Adrenal gland (tissue), 5 donors: ENCODE measurements around the gene C1orf105.

Experiments
- POLR2A ChIP-seq, 2 donors: fragments of 450-650 bp; IDR thresholded peaks; one replicate each; pipeline ENCODE4 v1.6.1; 2017; ENCODE audit warnings: antibody characterized with exemption in 2 of 2, mild to moderate bottlenecking in 2 of 2, moderate library complexity in 1 of 2
- TF ChIP-seq, protein P1 (sequence below), 6 experiments: fragments of 450-650 bp in 4 of 6; fragments of 200-600 bp in 2 of 6; sonication (generic) in 1 of 6; IDR thresholded peaks; 1 replicate in 5 of 6; 2 replicates in 1 of 6; pipeline versions ENCODE4 v1.5.1 to v1.8.0; 2016 to 2021; ENCODE audit warnings: antibody characterized with exemption in 6 of 6, mild to moderate bottlenecking in 2 of 6, moderate library complexity in 1 of 6
- donor health status: DM: no; HTN: no; CAD: no.

DNA sequence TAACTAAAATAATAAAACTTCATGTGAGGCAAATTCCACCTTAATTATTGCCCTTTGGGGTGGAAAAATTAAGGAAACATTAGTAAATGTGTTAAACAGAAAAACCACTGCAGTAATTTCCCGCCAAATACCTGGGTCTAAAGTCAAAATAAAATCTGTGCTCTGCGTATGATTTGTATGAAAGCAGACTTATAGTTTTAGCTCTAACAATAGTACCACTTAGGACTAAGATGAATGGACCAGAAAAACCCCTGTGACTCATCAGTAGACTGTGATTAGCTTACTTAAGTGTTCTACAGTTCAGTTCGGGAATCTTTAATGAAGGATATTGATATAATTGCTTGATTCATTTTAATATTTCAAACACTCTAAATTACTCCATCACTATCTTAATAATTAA, 23.3 kb upstream of the C1orf105 start:
- TF ChIP-seq, protein P1, sequence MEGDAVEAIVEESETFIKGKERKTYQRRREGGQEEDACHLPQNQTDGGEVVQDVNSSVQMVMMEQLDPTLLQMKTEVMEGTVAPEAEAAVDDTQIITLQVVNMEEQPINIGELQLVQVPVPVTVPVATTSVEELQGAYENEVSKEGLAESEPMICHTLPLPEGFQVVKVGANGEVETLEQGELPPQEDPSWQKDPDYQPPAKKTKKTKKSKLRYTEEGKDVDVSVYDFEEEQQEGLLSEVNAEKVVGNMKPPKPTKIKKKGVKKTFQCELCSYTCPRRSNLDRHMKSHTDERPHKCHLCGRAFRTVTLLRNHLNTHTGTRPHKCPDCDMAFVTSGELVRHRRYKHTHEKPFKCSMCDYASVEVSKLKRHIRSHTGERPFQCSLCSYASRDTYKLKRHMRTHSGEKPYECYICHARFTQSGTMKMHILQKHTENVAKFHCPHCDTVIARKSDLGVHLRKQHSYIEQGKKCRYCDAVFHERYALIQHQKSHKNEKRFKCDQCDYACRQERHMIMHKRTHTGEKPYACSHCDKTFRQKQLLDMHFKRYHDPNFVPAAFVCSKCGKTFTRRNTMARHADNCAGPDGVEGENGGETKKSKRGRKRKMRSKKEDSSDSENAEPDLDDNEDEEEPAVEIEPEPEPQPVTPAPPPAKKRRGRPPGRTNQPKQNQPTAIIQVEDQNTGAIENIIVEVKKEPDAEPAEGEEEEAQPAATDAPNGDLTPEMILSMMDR (IDR thresholded peaks at IDR 0.05): no peak
- TF ChIP-seq POLR2A (IDR thresholded peaks at IDR 0.05): no peak
